ENCODE results near the gene MROH2A.

- no peak for TF ChIP-seq ZNF792 (tag by site-specific recombination; IDR thresholded peaks at IDR 0.05)
- no peak for TF ChIP-seq ZEB2 (tag by site-specific recombination; IDR thresholded peaks at IDR 0.05)
- no peak for TF ChIP-seq CTCF (tag by site-specific recombination; IDR thresholded peaks at IDR 0.05)
- TF ChIP-seq ZNF266 (tag by site-specific recombination; IDR thresholded peaks at IDR 0.05; ENCODE audit: low read depth): no peak
- TF ChIP-seq ZSCAN18 (tag by site-specific recombination; IDR thresholded peaks at IDR 0.05): no peak
- TF ChIP-seq ZNF174 (tag by site-specific recombination; IDR thresholded peaks at IDR 0.05): no peak
- TF ChIP-seq PBX3 (CRISPR knock-in tag; IDR thresholded peaks at IDR 0.05): no peak
- no peak for TF ChIP-seq ZNF426 (tag by site-specific recombination; IDR thresholded peaks at IDR 0.05)
- no peak for TF ChIP-seq ZNF335 (tag by site-specific recombination; conservative IDR thresholded peaks at IDR 0.05)
These were observed 21.6 kb upstream of the MROH2A start for GRCh38 chr2:233756429-233757081.

All from HEK293 (cell line).